GM19467 (cell line): ENCODE data around the gene ZC3H13.

Experiments used
- ATAC-seq: cut with Tn5 transposase; IDR thresholded peaks from one replicate; pipeline ENCODE4 v1.9.1; 2021; ENCODE audit warnings: mild to moderate bottlenecking, moderate library complexity; ENCODE audit not compliant: unreplicated experiment

Gene ZC3H13

GRCh38 chr13:45949161-45949560, 103.4 kb downstream of the ZC3H13 start:
- no peak for ATAC-seq

GRCh38 chr13:45943965-45944364, 108.6 kb downstream of the ZC3H13 start:
- no peak for ATAC-seq

- ATAC-seq = no peak
Observed at GRCh38 chr13:45943120-45943519, 109.4 kb downstream of the ZC3H13 start.

GRCh38 chr13:45941261-45941660, 111.3 kb downstream of the ZC3H13 start:
- no peak for ATAC-seq

GRCh38 chr13:45940061-45940460, 112.5 kb downstream of the ZC3H13 start:
- ATAC-seq = no peak

- no peak for ATAC-seq
Observed at GRCh38 chr13:45936621-45937020, 115.9 kb downstream of the ZC3H13 start.

- no peak for ATAC-seq
Observed at GRCh38 chr13:45934283-45934682, 118.3 kb downstream of the ZC3H13 start.

GRCh38 chr13:45933203-45933908, 119.2 kb downstream of the ZC3H13 start:
- ATAC-seq = no peak

GRCh38 chr13:45932676-45933075, 119.9 kb downstream of the ZC3H13 start:
- ATAC-seq = no peak

GRCh38 chr13:45932172-45932571, 120.4 kb downstream of the ZC3H13 start:
- no peak for ATAC-seq

GRCh38 chr13:45931211-45931610, 121.3 kb downstream of the ZC3H13 start:
- no peak for ATAC-seq

- no peak for ATAC-seq
Observed at GRCh38 chr13:45930177-45930576, 122.4 kb downstream of the ZC3H13 start.

- no peak for ATAC-seq
Observed at GRCh38 chr13:45928843-45929242, 123.7 kb downstream of the ZC3H13 start.

- ATAC-seq = no peak
Observed at GRCh38 chr13:45928176-45928575, 124.4 kb downstream of the ZC3H13 start.

GRCh38 chr13:45926741-45927140, 125.8 kb downstream of the ZC3H13 start:
- no peak for ATAC-seq

GRCh38 chr13:45925151-45925550, 127.4 kb downstream of the ZC3H13 start:
- no peak for ATAC-seq

- no peak for ATAC-seq
Observed at GRCh38 chr13:45921162-45921736, 131.3 kb downstream of the ZC3H13 start.

- ATAC-seq = no peak
Observed at GRCh38 chr13:45918597-45918996, 133.9 kb downstream of the ZC3H13 start.

GRCh38 chr13:45917019-45917418, 135.5 kb downstream of the ZC3H13 start:
- no peak for ATAC-seq

GRCh38 chr13:45915686-45916439, 136.7 kb downstream of the ZC3H13 start:
- no peak for ATAC-seq

GRCh38 chr13:45909673-45910072, 142.9 kb downstream of the ZC3H13 start:
- no peak for ATAC-seq

- no peak for ATAC-seq
Observed at GRCh38 chr13:45909089-45909488, 143.5 kb downstream of the ZC3H13 start.
